Activated CD4-positive, alpha-beta T cell treated with anti-CD3 and anti-CD28 coated beads, Interleukin-2, amount 50 U/mL, for 1 hour (primary cell): ENCODE results near the gene GRAMD4.
A peak's percentile ranks its signal among the peaks of the same experiment; 100 is the strongest.

ENCODE experiments used
- DNase-seq: peaks from one replicate; pipeline ENCODE4 v3.0.0-alpha.2; 2020

The GRAMD4 gene

DNA sequence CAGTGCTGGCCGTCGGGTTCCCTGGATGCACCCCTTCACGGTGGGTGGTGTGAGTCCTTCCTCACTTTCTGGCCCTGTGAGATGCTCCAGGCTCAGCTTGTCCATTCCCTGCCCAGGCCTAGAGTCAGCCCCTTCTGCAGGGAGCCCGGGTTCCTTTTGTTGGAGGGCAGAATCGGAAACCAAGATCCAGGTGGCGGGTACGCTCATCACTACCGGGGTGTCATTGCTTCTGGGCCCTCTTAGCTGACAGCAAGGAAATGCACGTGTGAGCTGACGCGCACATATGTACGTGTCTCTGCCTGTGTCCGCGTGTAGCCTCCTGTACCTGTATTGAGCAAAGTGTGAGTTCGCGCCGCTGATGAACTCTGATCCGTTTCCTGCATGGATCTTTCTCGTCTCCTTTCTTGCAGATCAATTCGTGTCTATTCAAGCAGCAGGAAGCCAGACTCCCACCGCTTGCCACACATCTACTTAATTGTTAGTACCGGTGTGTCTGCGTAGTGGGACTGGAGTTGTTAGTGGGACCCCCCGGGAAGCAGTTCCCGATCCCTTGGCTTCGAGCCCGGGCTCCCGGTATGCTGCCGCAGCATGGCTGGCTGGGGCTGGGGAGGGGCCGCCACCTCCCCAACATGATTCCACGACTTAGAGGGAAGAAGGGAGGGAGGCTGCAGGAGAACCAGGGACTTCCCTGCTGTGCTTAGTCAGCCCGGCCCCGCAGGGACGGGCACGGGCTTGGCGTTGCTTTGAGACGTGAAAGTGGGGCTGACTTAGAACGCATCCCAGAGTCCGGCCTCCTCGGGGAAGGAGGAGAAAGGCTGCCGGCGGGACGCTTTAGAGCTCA is 35.9 kb upstream of the GRAMD4 start:
- DNase-seq, result no peak

DNA sequence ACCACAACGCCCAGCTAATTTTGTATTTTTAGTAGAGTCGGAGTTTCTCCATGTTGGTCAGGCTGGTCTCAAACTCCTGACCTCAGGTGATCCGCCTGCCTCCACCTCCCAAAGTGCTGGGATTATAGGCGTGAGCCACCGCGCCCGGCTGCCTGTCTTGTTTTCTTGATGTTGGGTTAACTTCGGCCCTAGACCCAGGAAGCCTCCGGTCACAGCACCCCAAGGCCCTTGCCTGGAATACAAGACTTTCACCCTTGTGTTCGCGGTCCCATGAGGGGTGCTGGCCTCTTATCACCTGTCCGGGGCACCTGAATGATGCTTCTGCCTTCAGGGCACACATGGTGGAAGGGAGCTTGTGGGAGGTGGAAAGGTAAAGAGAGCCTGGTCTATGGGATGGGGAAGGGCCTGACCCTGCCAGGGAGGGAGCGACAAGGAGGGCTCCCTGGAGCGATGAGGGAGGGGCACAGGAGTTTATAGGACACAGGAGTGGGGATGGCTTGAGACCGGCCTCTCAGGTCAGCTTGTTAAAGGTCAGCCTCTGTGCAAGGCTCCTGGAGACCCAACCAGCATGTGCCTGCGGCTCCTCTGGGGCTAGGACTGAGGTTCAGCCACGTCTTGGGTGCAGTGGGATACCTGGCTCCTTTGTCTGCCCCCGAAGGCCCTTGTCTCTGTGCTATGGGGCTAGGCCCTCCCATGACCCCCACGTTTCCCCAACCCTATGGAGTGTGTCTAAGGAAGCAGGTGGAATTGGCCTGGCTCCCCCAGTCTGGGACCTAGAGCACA is 34.7 kb upstream of the GRAMD4 start:
- DNase-seq, result no peak

DNA sequence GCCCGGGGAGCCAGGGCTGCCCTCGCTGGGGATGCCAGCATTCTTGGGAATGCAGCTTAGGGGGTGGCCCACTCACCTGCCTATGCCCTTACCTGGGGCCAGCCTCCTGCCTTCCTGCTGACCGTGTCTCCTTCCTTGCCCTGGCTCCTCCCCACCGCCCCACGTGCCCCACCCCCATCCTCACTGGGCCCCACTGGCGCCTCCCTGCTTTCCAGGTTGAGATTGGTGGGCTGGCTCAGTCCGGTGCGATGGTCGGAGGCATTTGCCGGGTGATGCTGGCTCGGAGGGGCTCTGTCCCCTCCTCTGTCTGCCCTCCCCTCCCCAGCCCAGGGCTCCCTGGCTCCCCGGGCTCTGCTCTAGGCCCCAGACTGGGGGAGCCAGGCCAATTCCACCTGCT is 34.1 kb upstream of the GRAMD4 start:
- DNase-seq, result no peak

DNA sequence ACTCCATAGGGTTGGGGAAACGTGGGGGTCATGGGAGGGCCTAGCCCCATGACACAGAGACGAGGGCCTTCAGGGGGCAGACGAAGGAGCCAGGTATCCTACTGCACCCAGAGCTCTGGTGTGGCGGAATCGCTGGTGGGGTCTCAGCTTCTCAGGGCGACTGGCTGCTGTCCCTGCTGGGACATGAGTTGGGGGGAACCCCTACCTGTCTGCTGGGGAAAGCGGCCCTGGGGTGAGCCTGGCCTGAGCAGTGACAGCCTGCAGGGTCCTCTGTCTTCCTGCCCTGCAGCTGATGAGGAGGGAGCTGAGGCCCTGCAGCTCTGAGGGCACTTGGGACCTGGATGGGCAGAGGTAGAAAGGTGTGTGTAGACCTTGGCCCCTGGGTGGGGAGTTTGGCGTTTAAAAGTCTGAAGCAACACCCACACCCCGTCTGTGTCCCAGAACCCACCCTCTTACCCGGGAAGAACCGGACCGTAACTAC is 33.6 kb upstream of the GRAMD4 start:
- no peak for DNase-seq

DNA sequence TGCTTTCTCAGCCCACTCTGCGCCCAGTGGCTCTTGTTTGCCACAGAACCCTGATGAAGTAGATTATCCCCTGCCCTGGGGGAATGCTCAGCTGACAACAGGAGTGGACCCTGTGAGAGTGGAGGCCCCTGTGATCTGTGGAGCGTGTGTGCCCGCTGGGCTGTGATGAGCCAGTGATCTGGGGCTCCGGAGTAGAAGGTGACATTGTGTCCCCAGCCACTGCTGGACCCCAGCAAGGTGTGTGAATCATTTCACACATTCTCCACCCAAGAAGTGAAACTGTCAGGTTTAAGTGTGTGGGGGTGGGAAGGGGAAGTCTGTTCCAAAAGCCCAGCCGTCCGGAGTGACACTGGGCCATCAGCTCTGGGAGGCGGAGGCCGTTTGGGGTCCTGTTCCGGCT is 33.1 kb upstream of the GRAMD4 start:
- DNase-seq, result no peak

DNA sequence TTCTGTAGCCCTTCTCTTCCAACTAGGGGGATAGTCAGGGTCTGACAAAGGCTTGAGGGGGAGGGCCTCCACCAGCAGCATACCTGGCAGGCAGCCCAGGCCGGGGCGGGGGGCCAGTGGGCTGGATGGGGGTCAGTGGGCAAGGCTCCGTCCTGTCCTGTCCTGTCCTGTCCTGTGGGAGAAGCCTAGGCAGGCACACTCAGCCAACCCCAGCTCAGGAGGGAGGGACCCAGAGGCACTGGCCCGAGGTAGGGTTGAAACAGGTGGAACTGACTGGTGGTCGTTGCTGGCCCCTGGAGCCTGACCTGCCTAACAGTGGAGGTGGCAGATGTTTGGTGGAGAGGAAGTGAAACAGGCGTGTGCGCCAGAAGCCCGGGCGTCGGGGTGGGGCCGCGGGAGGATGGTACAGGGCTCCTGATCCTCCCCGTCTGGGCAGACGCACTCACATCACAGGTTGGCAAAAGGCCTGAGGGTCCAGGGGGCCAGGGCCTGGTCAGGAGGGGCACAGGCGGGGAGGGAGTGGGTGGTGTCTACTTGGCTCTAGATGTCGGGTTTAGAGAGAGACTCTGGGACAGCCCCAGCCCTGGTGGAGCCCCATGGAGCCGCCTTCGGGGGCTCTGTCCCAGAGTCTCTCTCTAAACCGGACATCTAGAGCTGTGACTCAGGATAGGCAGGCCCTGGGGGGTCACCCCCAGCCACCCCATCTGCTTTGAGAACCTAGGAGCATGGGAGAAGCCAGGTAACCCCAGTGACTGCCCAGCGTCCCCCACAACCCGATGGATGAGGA is 32.5 kb upstream of the GRAMD4 start:
- peak; percentile 16 for DNase-seq

DNA sequence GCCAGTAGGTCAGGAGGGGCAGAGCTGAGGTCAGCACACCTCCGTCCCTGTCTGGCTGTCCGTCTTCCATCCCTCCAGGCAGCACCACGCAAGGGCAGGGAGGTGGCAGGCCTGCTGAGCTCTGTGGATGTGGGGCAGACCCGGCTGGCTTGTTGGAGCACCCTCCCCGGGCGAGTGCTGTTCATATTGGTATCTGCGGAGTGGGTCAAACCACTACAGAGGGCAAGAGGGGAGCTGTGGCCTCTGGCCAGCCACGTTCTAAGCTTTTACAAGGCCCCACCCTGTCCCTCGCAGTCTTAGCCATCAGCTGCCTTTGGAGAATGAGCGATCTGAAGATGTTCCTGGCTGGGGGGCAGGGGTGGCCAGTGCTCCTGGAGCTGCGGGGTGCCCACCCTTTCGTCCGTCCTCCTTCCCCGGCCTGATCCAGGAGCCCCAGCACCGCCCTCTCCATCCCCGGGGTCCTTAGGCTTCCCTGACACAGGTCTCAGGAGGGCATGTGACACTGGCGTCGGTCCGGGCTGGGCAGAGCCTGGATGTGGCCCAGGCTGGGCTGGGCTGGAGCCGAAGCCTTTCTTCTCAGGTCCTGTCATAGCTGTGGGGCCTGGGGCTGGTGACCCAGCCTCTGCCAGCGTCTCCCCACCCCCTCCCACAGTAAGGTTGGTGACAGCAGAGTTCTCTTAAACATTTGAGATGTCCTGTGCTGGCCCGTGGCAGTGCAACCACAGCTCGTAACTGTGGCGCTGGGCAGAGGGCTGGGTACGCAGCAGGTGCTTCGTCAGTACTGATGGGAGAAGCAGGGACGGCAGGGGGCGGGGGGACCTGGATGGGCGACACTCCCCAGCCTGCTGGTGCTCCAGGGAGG is 31.7 kb upstream of the GRAMD4 start:
- DNase-seq, result no peak

DNA sequence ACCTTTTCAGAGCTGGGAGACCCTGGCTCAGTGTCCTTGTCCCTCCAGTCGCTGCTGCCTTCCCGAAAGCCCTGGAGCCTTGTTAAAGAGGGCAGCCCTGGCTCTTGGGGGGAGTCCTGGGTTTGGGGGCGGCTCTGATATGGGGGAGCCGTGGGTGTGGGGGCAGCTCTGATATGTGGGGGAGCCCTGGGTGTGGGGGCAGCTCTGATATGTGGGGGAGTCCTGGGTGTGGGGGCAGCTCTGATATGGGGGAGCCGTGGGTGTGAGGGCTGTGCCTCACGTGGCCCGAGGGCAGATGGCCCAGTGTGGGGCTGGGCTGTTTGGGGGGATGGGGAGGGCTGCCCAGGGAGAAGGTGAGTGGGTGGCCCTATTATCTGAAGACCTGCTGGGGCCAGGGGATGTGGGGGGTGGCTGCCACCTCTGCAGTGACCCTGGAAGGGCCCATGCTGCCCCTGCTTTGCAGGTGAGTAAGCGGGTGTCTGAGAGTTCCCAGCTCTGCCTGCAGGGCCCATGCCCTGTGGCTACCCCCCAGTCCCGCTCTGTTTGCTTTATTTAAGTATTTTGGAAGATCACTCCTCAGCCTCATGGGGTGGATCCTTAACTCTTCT is 30.9 kb upstream of the GRAMD4 start:
- DNase-seq, result no peak

DNA sequence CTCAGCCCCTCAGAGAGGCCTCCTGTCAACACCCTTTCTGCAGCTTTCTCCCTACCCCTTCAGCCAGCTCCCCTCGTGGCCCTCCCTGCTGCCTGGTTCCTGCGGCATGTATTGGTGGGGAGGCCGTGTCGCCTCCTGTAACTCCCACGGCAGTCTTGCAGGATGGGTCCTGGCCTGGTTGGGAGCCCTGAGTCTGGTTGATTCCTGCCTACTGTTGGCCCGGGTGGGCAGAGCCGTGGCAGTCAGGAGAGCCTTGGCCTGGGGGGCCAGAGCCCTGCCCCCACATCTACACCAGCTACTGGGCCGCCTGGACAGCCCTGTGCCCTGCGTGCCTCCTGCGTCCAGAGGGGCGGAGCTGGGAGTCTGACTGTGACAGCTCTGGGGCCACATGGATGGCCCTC is 30.3 kb upstream of the GRAMD4 start:
- DNase-seq, result no peak

DNA sequence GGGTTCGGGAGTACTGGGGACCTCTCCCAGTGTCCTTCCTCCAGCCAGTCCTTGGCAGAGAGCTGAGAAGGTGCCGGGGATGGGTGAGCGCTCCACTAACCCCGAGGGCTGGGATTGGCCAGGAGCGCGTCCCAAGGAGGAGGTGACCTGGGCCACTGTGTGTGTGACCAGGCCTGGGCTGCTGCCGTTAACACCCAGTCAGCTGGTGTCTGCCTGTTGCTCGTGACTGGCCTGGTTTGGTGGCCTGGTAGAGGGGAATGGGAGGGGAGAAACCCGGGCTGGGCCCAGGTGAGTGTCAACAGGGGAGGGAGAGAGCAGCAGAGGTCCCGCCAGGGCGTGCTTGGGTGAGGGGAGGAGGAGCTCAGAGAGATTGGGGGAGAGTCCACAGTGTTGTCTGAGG is 29.9 kb upstream of the GRAMD4 start:
- no peak for DNase-seq

DNA sequence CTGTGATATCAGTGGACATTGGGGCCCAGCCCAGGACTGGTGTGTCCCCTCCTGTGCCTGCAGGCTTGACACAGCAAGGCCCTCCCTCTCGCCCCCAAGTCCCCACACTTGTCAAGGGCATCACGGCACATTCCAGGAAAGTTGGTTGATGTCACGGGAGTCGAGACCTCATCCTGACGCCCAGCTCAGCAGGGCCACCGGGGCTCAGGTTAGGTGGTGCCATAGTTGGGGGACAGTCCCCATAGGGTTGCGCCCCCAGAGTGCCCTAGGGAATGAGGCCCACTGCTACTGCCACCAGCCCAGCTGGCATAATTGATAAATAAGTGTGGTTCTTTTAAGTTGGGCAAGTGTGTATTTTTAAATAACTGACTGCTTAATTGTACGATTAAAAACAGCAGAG is 28.3 kb upstream of the GRAMD4 start:
- DNase-seq, result no peak

DNA sequence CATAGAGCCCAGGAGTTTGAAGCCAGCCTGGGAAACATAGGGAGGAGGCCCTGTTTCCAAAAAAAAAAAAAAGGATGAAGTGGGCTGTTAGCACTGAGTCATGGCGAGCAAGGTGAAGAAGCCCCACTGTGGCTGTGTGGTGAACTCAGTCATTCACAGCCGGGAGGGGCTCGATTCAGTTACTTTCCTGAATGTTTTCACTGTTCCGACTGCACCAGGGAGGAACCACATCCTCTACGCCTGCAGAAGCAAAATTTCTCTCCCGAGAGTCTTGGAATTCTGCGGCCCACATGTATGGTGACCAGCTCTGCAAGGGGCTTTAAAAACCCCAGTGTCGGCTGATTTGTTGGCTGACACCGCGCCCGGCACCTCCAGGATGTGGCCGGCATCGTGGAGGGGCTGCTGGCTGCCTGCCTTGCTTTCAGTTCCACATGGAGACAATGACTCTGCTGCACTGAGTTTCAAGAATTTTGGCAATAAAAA is 27.8 kb upstream of the GRAMD4 start:
- DNase-seq, result peak; percentile 31

DNA sequence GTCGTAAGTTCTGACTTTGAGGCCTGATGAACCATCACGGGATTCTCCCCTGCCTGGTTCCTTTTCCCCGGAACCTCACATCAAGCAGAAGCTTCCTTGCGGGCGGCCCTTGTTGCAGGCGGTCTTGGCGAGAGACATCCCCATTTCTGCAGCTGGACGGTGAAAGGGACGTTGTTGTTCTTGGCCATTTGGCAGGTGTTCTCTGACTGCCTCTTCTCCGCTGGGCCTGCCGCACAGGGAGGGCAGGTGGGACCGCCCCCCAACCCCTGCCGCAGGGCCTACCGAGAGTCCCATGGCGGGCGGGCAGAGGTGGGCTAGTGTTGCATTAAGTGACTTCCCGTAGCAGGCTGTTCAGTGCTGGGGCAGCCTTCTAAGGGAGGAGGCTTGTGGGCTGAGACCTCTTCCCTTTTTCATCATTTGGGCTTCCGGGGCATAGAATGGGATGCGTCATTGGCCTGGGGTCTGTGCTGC is 26.9 kb upstream of the GRAMD4 start:
- DNase-seq, result no peak

DNA sequence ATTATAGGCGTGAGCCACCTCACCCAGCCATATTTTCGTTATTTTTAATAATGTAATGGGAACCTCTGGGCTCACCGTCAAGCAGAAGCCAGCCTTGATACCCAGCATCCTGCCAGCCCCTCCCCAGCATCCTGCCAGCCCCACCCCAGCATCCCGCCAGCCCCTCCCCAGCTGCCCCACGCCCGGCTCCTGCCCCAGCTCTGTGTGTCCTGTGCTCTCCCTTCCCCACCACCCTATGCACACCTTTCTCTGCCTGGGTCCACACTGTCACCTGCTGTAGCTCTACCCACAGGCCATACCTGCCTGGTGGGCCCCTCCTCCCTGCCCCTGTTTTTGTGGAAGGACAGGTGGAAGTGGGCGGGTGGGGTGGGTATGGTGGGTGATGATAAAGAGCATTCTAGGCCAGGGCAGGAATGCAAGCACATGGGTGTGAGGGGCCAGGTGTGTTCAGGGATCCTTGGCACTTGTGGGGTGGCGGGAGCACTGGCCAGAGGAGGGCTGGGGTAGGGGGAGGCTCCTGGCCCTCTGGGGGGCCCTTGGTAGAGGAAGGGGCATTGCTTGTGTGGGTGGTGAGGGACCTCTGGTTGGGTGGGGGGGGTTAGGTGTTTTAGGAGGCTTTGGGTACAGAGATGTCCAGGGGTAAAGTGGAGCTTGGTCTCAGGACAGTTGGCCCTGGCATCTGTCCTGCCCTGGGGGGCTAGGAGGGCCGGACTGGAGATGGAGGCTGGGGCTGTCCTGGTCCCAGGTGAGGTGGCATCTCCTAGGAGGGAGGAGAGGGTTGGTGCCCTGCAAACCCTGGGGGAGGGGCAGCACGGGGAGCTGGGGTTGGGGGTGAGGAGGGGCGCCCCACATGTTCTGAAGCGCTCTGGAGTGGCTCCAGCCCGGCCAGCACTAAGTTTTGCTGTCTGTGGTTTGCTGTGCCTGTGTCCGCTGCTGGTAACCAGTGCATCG is 25.9 kb upstream of the GRAMD4 start:
- no peak for DNase-seq

DNA sequence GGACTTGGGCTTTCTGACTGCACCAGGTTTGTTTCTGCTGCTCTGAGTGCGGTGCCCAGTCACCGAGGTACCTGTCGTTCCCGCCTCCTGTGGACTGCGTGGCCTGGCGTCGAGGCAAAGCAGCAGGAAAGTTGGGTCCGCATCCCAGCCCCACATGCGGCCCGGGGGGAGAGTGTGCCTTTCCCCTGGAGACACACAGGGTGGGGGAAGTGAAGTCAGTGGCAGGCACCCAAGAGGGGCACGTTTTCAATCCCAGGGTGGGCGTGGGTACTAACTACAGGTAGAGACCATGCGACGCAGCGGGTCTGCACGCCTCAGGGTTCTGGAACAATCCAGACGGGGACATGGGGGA is 25.3 kb upstream of the GRAMD4 start:
- no peak for DNase-seq

DNA sequence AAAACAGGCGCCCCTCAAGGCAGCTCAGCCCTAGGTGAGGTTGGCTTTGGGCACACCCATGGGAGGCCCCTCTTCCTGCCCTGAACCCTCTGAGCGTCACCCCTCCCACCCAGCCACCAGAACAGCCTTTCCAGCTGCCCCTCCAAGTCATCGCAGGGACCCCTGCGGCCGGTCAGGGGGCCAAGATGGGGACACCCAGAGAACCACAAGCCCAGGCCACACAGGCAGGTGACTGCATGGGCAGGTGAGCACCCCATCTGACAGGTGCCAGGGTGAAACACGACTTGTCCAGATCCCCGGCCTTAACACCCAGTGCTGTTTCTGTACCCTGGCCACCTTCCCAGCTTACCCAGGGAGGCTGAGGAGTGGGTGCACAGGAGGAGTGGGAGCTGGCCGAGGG is 24.6 kb upstream of the GRAMD4 start:
- no peak for DNase-seq

DNA sequence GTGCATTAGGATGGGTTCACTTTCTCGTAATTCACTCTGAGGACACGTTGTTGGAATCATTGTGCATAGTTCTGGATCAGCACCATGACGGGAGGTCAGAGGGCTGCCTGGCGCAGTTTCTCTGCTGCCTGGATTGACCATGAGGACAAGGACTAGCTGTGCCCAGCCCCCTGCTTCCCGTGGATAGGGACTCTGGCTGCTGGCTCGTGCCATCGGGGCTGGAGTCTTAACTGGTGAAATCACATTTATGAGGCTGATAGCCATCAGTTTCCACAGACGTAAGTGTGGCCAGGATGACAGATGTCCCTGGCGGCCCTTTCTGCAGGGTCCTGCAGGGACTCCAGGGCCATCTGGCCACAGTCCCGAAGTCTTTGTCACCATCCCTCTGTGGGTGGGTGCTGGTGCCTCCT is 24.1 kb upstream of the GRAMD4 start:
- no peak for DNase-seq

DNA sequence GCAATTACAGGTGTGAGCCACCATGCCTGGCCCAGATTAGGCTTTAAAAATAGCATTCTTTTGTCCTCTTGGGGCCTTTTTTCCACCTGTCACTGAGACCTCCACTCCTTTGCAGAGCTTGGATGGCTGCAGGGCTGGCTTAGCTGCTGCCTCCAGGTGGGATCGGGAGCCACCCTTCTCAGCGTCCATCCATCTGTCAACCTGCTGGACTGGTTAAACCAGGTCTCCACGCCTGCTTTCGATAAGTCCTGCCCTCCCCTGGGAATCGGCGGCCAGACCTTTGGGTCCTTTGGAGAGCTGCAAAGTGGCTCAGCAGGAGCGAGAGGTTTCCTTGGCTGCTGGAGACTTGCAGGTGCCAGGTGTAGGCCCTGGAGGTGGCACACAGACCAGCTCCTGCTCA is 23.4 kb upstream of the GRAMD4 start:
- no peak for DNase-seq

DNA sequence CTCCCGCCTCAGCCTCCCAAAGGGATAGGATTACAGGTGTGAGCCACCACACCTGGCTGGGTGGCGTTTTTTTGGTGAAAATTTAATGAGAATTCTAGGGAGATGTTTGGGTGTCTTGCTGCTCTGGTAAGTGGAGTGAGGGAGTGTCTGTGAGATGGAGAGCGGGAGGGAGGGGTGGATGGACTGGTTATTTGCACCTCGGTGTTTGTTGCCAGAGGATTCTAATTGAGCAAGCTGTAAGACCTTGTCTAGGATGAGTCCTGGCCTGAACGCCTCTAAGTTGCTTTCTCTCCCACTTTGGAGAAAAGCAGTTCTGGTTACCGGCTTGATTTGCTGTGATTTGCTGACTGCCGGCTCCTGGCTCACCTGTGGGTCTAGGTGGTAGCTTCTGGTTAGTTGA is 22.0 kb upstream of the GRAMD4 start:
- no peak for DNase-seq

DNA sequence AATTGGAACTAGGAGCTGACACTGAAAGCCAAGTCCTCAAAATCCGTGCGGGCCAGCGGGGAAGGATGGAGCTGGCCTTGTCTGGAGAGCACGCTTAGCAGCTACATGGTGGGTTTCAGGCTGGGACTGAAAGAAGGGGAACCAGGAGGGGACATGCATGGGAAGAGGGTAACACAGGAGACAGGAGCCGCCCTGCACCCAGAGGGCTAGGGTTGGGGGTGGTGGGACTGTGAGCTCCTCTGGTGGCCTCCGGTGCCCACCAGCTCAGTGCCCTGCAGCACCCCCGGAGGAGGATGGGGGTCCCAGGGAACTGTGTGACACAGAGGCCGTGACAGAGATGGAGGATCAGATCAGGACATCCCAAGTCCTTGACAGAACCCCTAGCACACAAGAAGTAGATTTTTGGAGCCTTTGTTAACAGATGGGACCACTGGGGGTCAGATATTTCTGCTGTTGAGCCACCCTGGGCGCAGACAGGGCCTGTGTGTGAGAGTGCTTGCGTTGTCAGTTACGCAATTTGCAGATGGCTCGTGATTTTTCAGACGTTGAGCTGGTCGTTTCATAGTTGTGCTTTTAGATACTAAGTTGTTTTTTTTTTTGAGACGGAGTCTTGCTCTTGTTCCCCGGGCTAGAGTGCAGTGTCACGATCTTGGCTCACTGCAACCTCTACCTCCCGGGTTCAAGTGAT is 21.3 kb upstream of the GRAMD4 start:
- DNase-seq, result no peak
